Ovary (tissue), 3 donors: ENCODE measurements around the gene LHB.

Experiments used
- CTCF ChIP-seq, 3 donors: fragments of 450-650 bp in 2 of 3; fragments of 200-600 bp in 1 of 3; IDR thresholded peaks; one replicate each; pipeline versions ENCODE4 v1.5.1 to v1.8.0; 2016 to 2022; ENCODE audit warnings: antibody characterized with exemption in 3 of 3, mild to moderate bottlenecking in 1 of 3
- EP300 ChIP-seq: sonication (generic); formaldehyde crosslinking; IDR thresholded peaks from one replicate; pipeline ENCODE4 v1.6.1; 2017; ENCODE audit warnings: antibody characterized with exemption
- donor health status: DM: no; HTN: no; CAD: no.

DNA sequence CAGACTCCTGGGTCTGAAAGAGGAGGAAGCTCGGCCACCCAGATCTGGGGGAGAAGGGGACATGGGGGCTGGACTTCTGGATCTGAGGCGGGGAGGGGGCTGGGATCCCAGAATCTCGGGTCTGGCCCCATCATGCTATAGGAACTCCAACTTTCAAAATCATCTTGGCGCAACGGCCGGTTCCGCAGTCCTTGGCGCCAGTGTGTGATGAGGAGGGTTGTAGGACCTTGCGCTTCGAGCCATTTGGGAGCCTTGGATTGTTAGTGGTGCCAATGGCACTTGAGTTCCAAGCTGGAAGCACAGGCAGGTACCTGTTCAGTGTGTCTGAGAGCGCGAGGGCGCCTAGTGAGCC lies 22.9 kb downstream of the LHB start:
- no peak for TF ChIP-seq CTCF (IDR thresholded peaks at IDR 0.05)
- TF ChIP-seq EP300, result no peak
